Measurements from ENCODE around the gene MEAK7. TPM values are rescaled to one million over a fixed set of nuclear protein-coding genes. Genes with fewer than 3 reads are reported as not detected.

MEAK7 gene
- total RNA-seq, 1 experiment from 2014 or later: 19.2 TPM

GRCh38 chr16:84489131-84489530 lies 15.3 kb downstream of the MEAK7 start:
- Histone ChIP-seq H3K9me3 (ENCODE audit: low read length) (no peaks in the 10 kb centered on the region), H3K9me2 (replicated peaks; ENCODE audit: low read length) (no peaks in the 10 kb centered on the region), H3F3A (ENCODE audit: low read length, unreplicated experiment) (no peaks in the 10 kb centered on the region), H3K4me2 (ENCODE audit: low read length) (no peak overlapping the region), H3K9ac (ENCODE audit: low read length) (no peak overlapping the region), H2AFZ (ENCODE audit: low read length) (no peak overlapping the region), H3K36me3 (ENCODE audit: low read depth, low read length) (peaks cover 32% of the 10 kb centered on the region), H3K27ac (ENCODE audit: low read length) (no peak overlapping the region), H4K20me1 (ENCODE audit: low read length) (no peaks in the 10 kb centered on the region), H3K79me2 (ENCODE audit: low read length) (no peaks in the 10 kb centered on the region), H3K4me3 (ENCODE audit: low read length) (no peak overlapping the region), H3K4me1 (ENCODE audit: insufficient read depth, low read length) (no peaks in the 10 kb centered on the region), H3K27me3 (ENCODE audit: low read length) (no peaks in the 10 kb centered on the region)
- no peak for ATAC-seq
- CTCF ChIA-PET: no interaction called here
- POLR2A ChIA-PET (ENCODE audit: unreplicated experiment): no interaction called here
- TF ChIP-seq CTCF (conservative IDR thresholded peaks at IDR 0.05; ENCODE audit: low read depth, low read length): no peak
- TF ChIP-seq EZH2 (IDR thresholded peaks at IDR 0.05; ENCODE audit: low read length, unreplicated experiment): no peak
- TF ChIP-seq EZH2phosphoT487 (IDR thresholded peaks at IDR 0.05; ENCODE audit: borderline replicate concordance, low read length): no peak
- intact Hi-C loops (cut with micrococcal nuclease): no loop called here
- no TSS peak for BruUV-seq (replicated peaks)
- no peak for DNase-seq

GRCh38 chr16:84487358-84487757 lies 17.1 kb downstream of the MEAK7 start:
- Histone ChIP-seq H3K9me2 (replicated peaks; ENCODE audit: low read length) (no peaks in the 10 kb centered on the region), H4K20me1 (ENCODE audit: low read length) (no peaks in the 10 kb centered on the region), H3K27ac (ENCODE audit: low read length) (no peak overlapping the region), H3K4me2 (ENCODE audit: low read length) (no peak overlapping the region), H3K4me3 (ENCODE audit: low read length) (no peak overlapping the region), H3K36me3 (ENCODE audit: low read depth, low read length) (peaks cover 24% of the 10 kb centered on the region; the same call in 1 of the 2 replicates), H3K9ac (ENCODE audit: low read length) (no peak overlapping the region), H3K27me3 (ENCODE audit: low read length) (no peaks in the 10 kb centered on the region), H3F3A (ENCODE audit: low read length, unreplicated experiment) (no peaks in the 10 kb centered on the region), H2AFZ (ENCODE audit: low read length) (no peak overlapping the region), H3K79me2 (ENCODE audit: low read length) (no peaks in the 10 kb centered on the region), H3K9me3 (ENCODE audit: low read length) (no peaks in the 10 kb centered on the region), H3K4me1 (ENCODE audit: insufficient read depth, low read length) (no peaks in the 10 kb centered on the region)
- DNase-seq: no peak
- POLR2A ChIA-PET (ENCODE audit: unreplicated experiment): no interaction called here
- BruUV-seq (replicated peaks): no TSS peak
- intact Hi-C loops (cut with micrococcal nuclease): no loop called here
- TF ChIP-seq EZH2phosphoT487 (IDR thresholded peaks at IDR 0.05; ENCODE audit: borderline replicate concordance, low read length): no peak
- no peak for TF ChIP-seq EZH2 (IDR thresholded peaks at IDR 0.05; ENCODE audit: low read length, unreplicated experiment)
- no peak for TF ChIP-seq CTCF (conservative IDR thresholded peaks at IDR 0.05; ENCODE audit: low read depth, low read length)
- ATAC-seq: no peak
- CTCF ChIA-PET: no interaction called here

- no peak overlapping the region for H2AFZ ChIP-seq (ENCODE audit: low read length)
- POLR2A ChIA-PET (ENCODE audit: unreplicated experiment): no interaction called here
- H3K4me3 ChIP-seq (ENCODE audit: low read length): no peak overlapping the region
- no peaks in the 10 kb centered on the region for H3F3A ChIP-seq (ENCODE audit: low read length, unreplicated experiment)
- DNase-seq (no peak), ATAC-seq (no peak)
- intact Hi-C loops (cut with micrococcal nuclease): no loop called here
- no peak overlapping the region for H3K27ac ChIP-seq (ENCODE audit: low read length)
- no peak overlapping the region for H3K4me2 ChIP-seq (ENCODE audit: low read length)
- H3K9ac ChIP-seq (ENCODE audit: low read length): no peak overlapping the region
- no peaks in the 10 kb centered on the region for H3K9me2 ChIP-seq (replicated peaks; ENCODE audit: low read length)
- CTCF ChIA-PET: no interaction called here
- H3K36me3 ChIP-seq (ENCODE audit: low read depth, low read length): peaks cover 24% of the 10 kb centered on the region; the same call in 1 of the 2 replicates
- BruUV-seq (replicated peaks): no TSS peak
- no peaks in the 10 kb centered on the region for H4K20me1 ChIP-seq (ENCODE audit: low read length)
- no peaks in the 10 kb centered on the region for H3K9me3 ChIP-seq (ENCODE audit: low read length)
- no peaks in the 10 kb centered on the region for H3K27me3 ChIP-seq (ENCODE audit: low read length)
- H3K79me2 ChIP-seq (ENCODE audit: low read length): no peaks in the 10 kb centered on the region
- TF ChIP-seq EZH2phosphoT487 (IDR thresholded peaks at IDR 0.05; ENCODE audit: borderline replicate concordance, low read length) (no peak), EZH2 (IDR thresholded peaks at IDR 0.05; ENCODE audit: low read length, unreplicated experiment) (no peak)
- H3K4me1 ChIP-seq (ENCODE audit: insufficient read depth, low read length): no peaks in the 10 kb centered on the region
Observed at GRCh38 chr16:84486551-84487235, 17.8 kb downstream of the MEAK7 start.
